HEK293T (cell line): ENCODE data around the gene SP110.

Source experiments
- ARNT ChIP-seq: fragments of 450-650 bp; IDR thresholded peaks from 2 replicates; pipeline ENCODE4 v1.6.1; 2017; ENCODE audit warnings: mild to moderate bottlenecking
- FOXA1 ChIP-seq: fragments of 450-650 bp; IDR thresholded peaks from 2 replicates; pipeline ENCODE4 v1.6.1; 2016; ENCODE audit warnings: mild to moderate bottlenecking
- FOXM1 ChIP-seq: fragments of 450-650 bp; IDR thresholded peaks from 2 replicates; pipeline ENCODE4 v1.6.1; 2017; ENCODE audit warnings: mild to moderate bottlenecking, borderline replicate concordance
- L3MBTL2 ChIP-seq: fragments of 450-650 bp; conservative IDR thresholded peaks from 2 replicates; pipeline ENCODE4 v1.6.1; 2016; ENCODE audit warnings: mild to moderate bottlenecking
- NFRKB ChIP-seq: fragments of 450-650 bp; IDR thresholded peaks from 2 replicates; pipeline ENCODE4 v1.6.1; 2016; ENCODE audit warnings: mild to moderate bottlenecking, moderate library complexity
- PKNOX1 ChIP-seq: fragments of 450-650 bp; IDR thresholded peaks from 2 replicates; pipeline ENCODE4 v1.6.1; 2016
- SP1 ChIP-seq: fragments of 450-650 bp; IDR thresholded peaks from 2 replicates; pipeline ENCODE4 v1.6.1; 2017
- TARDBP ChIP-seq: fragments of 450-650 bp; IDR thresholded peaks from 2 replicates; pipeline ENCODE4 v1.6.1; 2016

- no peak for TF ChIP-seq SP1
- no peak for TF ChIP-seq NFRKB
- TF ChIP-seq TARDBP: no peak
- TF ChIP-seq ARNT: no peak
- no peak for TF ChIP-seq FOXM1
- TF ChIP-seq PKNOX1: no peak
- no peak for TF ChIP-seq FOXA1
- no peak for TF ChIP-seq L3MBTL2
These were observed 16.6 kb downstream of the SP110 start for GRCh38 chr2:230203110-230203676.
